ENCODE results near the gene NUDT16L1.

NUDT16L1 gene

GRCh38 chr16:4724661-4725270, 31.4 kb downstream of the NUDT16L1 start:
- Histone ChIP-seq H4K20me1 (ENCODE audit: insufficient read depth, low read length) (no peaks in the 10 kb centered on the region), H3K27ac (ENCODE audit: low read length) (no peak overlapping the region), H3K9ac (ENCODE audit: low read length) (no peak overlapping the region), H3K4me3 (ENCODE audit: low read length) (no peak overlapping the region), H3K79me2 (ENCODE audit: low read length) (no peaks in the 10 kb centered on the region), H2AFZ (ENCODE audit: low read depth, low read length) (no peak overlapping the region), H3K36me3 (replicated peaks; ENCODE audit: low read depth, low read length) (peaks cover 2% of the 10 kb centered on the region), H3K4me1 (ENCODE audit: low read length) (no peaks in the 10 kb centered on the region), H3K9me3 (ENCODE audit: insufficient read depth, low read length) (no peaks in the 10 kb centered on the region), H3K27me3 (ENCODE audit: low read depth, low read length) (no peaks in the 10 kb centered on the region), H3K4me2 (ENCODE audit: low read length) (no peak overlapping the region)
- TF ChIP-seq, protein P1, sequence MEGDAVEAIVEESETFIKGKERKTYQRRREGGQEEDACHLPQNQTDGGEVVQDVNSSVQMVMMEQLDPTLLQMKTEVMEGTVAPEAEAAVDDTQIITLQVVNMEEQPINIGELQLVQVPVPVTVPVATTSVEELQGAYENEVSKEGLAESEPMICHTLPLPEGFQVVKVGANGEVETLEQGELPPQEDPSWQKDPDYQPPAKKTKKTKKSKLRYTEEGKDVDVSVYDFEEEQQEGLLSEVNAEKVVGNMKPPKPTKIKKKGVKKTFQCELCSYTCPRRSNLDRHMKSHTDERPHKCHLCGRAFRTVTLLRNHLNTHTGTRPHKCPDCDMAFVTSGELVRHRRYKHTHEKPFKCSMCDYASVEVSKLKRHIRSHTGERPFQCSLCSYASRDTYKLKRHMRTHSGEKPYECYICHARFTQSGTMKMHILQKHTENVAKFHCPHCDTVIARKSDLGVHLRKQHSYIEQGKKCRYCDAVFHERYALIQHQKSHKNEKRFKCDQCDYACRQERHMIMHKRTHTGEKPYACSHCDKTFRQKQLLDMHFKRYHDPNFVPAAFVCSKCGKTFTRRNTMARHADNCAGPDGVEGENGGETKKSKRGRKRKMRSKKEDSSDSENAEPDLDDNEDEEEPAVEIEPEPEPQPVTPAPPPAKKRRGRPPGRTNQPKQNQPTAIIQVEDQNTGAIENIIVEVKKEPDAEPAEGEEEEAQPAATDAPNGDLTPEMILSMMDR (IDR thresholded peaks at IDR 0.05; ENCODE audit: low read depth, low read length) = no peak
- no peak for TF ChIP-seq EZH2phosphoT487 (IDR thresholded peaks at IDR 0.05; ENCODE audit: low read depth)

DNA sequence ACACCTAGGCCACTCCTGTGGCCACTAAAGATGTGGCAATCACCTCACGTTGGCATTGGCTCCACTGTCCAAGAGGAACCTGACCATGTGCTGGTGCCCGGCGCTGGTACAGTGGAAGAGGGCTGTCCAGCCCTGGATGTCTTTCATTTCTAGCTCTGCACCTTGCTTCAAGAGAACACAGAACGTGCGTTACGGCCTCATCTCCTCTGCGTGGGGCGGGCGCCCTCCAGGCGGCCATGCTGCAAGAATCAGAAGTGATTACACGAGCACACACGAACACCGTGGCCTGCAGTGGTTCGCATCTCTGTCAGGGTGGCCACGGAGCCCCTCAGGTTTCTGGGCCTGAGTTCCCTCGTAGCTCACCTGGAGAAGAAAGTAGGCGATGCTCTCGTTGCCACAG, 33.3 kb downstream of the NUDT16L1 start:
- no peak for TF ChIP-seq EZH2phosphoT487 (IDR thresholded peaks at IDR 0.05; ENCODE audit: low read depth)
- TF ChIP-seq, protein P1 (IDR thresholded peaks at IDR 0.05; ENCODE audit: low read depth, low read length) = no peak
- H3K27me3 ChIP-seq (ENCODE audit: low read depth, low read length) = no peaks in the 10 kb centered on the region
- H3K36me3 ChIP-seq (replicated peaks; ENCODE audit: low read depth, low read length) = peaks cover 5% of the 10 kb centered on the region
- no peaks in the 10 kb centered on the region for H4K20me1 ChIP-seq (ENCODE audit: insufficient read depth, low read length)
- H3K9ac ChIP-seq (ENCODE audit: low read length) = no peak overlapping the region
- H3K4me3 ChIP-seq (ENCODE audit: low read length) = no peak overlapping the region
- H3K4me2 ChIP-seq (ENCODE audit: low read length) = no peak overlapping the region
- no peak overlapping the region for H3K27ac ChIP-seq (ENCODE audit: low read length)
- H3K79me2 ChIP-seq (ENCODE audit: low read length) = peaks cover under 1% of the 10 kb centered on the region; the same call in 1 of the 2 replicates
- H3K4me1 ChIP-seq (ENCODE audit: low read length) = no peaks in the 10 kb centered on the region
- H2AFZ ChIP-seq (ENCODE audit: low read depth, low read length) = no peak overlapping the region
- no peaks in the 10 kb centered on the region for H3K9me3 ChIP-seq (ENCODE audit: insufficient read depth, low read length)

DNA sequence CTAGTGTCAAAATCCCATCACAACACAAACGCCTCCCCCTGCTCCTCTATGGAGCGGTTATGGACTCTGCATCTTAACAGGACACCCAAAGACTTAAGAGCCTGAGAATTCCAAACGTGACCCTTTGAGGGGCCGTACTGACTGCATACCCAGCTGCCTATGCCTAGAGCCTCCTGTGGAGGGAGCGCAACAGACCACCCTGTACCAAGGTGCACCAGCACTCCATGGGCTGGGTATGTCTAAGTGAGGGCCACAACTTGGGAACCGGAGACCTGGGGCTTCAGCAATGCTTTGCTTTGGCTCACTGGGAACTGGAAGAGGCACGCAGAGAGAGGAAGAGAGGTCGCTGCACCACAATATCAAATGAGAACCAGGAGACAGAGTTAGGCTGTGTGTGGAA, 35.3 kb downstream of the NUDT16L1 start:
- Histone ChIP-seq H2AFZ (ENCODE audit: low read depth, low read length) (no peak overlapping the region), H3K4me2 (ENCODE audit: low read length) (no peak overlapping the region), H3K4me1 (ENCODE audit: low read length) (no peaks in the 10 kb centered on the region), H3K9me3 (ENCODE audit: insufficient read depth, low read length) (no peaks in the 10 kb centered on the region), H3K27me3 (ENCODE audit: low read depth, low read length) (no peaks in the 10 kb centered on the region), H3K4me3 (ENCODE audit: low read length) (no peak overlapping the region), H3K27ac (ENCODE audit: low read length) (no peak overlapping the region), H3K9ac (ENCODE audit: low read length) (no peak overlapping the region), H3K79me2 (ENCODE audit: low read length) (peaks cover 20% of the 10 kb centered on the region), H4K20me1 (ENCODE audit: insufficient read depth, low read length) (no peaks in the 10 kb centered on the region), H3K36me3 (replicated peaks; ENCODE audit: low read depth, low read length) (peaks cover 5% of the 10 kb centered on the region)
- TF ChIP-seq, protein P1 (IDR thresholded peaks at IDR 0.05; ENCODE audit: low read depth, low read length) = no peak
- TF ChIP-seq EZH2phosphoT487 (IDR thresholded peaks at IDR 0.05; ENCODE audit: low read depth) = no peak

DNA sequence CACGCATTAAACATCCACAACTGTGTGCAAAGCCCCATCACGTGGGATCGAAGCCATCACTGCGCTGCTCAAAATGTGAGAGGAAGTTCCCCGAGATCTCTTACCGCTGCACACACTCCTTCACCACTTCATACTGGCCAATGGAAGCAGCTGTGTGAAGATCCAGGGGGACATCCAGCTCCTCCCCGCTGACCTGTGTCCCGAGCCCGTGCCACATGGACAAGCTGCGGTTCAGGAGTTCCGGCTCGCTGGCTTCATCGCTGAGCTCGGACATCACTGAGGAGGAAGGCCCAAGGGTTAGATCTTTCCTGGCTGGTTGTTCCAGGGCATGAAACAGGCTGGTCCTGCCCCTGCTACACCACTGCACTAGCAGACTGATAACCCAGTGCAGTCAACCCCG, 36.5 kb downstream of the NUDT16L1 start:
- no peaks in the 10 kb centered on the region for H3K4me1 ChIP-seq (ENCODE audit: low read length)
- no peaks in the 10 kb centered on the region for H3K27me3 ChIP-seq (ENCODE audit: low read depth, low read length)
- H3K4me2 ChIP-seq (ENCODE audit: low read length) = no peak overlapping the region
- TF ChIP-seq EZH2phosphoT487 (IDR thresholded peaks at IDR 0.05; ENCODE audit: low read depth) = no peak
- TF ChIP-seq, protein P1 (IDR thresholded peaks at IDR 0.05; ENCODE audit: low read depth, low read length) = no peak
- peaks cover 23% of the 10 kb centered on the region for H3K79me2 ChIP-seq (ENCODE audit: low read length)
- no peaks in the 10 kb centered on the region for H4K20me1 ChIP-seq (ENCODE audit: insufficient read depth, low read length)
- no peak overlapping the region for H3K27ac ChIP-seq (ENCODE audit: low read length)
- no peak overlapping the region for H3K4me3 ChIP-seq (ENCODE audit: low read length)
- no peak overlapping the region for H3K9ac ChIP-seq (ENCODE audit: low read length)
- H3K9me3 ChIP-seq (ENCODE audit: insufficient read depth, low read length) = no peaks in the 10 kb centered on the region
- H2AFZ ChIP-seq (ENCODE audit: low read depth, low read length) = no peak overlapping the region
- peaks cover 5% of the 10 kb centered on the region for H3K36me3 ChIP-seq (replicated peaks; ENCODE audit: low read depth, low read length)

Measured in OCI-LY3 (cell line).